ENCODE measurements around the gene FBXL7.

FBXL7 gene

DNA sequence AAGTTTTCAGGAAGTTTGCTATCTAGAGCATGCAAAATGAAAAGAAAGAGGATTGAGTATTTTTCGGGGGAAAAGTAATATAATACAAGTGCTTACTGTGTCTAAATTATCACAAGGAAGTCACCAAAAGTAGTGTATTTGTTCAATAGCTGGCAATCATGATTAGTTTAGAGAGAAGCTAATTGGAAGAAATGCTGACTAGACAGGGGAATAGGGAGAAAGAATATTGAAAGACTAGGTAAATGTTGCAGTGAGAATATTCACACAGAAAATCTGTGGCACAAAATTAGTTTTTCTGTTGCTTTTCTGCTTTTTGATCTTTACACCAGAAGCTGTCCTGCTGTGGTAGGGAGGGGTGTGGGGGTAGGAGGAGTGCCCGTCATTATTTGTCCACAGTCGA is 440.9 kb downstream of the FBXL7 start:
- TF ChIP-seq, protein P1, sequence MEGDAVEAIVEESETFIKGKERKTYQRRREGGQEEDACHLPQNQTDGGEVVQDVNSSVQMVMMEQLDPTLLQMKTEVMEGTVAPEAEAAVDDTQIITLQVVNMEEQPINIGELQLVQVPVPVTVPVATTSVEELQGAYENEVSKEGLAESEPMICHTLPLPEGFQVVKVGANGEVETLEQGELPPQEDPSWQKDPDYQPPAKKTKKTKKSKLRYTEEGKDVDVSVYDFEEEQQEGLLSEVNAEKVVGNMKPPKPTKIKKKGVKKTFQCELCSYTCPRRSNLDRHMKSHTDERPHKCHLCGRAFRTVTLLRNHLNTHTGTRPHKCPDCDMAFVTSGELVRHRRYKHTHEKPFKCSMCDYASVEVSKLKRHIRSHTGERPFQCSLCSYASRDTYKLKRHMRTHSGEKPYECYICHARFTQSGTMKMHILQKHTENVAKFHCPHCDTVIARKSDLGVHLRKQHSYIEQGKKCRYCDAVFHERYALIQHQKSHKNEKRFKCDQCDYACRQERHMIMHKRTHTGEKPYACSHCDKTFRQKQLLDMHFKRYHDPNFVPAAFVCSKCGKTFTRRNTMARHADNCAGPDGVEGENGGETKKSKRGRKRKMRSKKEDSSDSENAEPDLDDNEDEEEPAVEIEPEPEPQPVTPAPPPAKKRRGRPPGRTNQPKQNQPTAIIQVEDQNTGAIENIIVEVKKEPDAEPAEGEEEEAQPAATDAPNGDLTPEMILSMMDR (IDR thresholded peaks at IDR 0.05; ENCODE audit: insufficient read depth, low read depth, low read length, missing control alignments), result no peak
- DNase-seq (ENCODE audit: low read depth), result no peak
- H3K4me3 ChIP-seq (ENCODE audit: low read depth, low read length), result no peak overlapping the region

DNA sequence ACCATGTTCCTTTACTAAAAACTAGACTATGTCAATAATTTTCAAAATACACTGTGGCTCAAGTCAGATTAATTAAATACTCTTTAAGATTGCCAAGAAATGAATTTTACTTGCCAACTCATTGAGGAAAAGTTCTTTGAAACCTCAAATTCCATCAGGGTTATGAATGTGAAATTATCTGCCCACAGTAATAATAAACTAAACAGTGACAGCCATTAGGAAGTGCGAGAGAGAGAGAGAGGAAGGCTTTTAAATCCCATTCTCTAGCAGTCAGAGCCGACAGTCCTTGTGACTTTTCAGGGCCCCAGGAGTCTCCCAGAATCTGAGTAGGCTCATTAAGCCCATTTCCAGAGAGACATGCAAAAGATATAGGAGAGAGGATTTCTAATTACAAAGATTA is 443.5 kb downstream of the FBXL7 start:
- TF ChIP-seq, protein P1 (IDR thresholded peaks at IDR 0.05; ENCODE audit: insufficient read depth, low read depth, low read length, missing control alignments), result no peak
- DNase-seq (ENCODE audit: low read depth), result no peak

DNA sequence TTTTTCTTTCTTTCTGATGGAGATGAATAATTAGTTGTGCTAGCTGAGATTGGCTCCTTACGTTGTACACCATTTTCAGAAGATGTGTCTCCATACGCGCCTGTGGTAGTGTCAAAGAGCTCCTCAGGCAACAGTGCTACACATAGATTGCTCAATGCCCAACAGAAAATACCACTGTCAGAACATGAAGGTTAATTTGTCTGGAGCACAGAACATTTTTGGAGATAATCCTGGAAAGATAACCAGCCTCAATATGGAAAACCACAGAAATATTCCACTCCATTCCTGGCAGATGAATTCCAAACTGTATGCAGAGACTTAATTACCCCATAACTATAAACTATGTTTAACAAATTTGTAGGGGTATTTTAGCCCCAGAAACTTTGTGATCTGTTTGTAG is 446.0 kb downstream of the FBXL7 start:
- DNase-seq (ENCODE audit: low read depth), result no peak
- H3K4me3 ChIP-seq (ENCODE audit: low read depth, low read length), result no peak overlapping the region
- TF ChIP-seq, protein P1 (IDR thresholded peaks at IDR 0.05; ENCODE audit: insufficient read depth, low read depth, low read length, missing control alignments), result no peak

More for the DNA sequence above, 443.5 kb downstream of the FBXL7 start:
- no peak overlapping the region for H3K4me3 ChIP-seq (ENCODE audit: low read depth, low read length)

DNA sequence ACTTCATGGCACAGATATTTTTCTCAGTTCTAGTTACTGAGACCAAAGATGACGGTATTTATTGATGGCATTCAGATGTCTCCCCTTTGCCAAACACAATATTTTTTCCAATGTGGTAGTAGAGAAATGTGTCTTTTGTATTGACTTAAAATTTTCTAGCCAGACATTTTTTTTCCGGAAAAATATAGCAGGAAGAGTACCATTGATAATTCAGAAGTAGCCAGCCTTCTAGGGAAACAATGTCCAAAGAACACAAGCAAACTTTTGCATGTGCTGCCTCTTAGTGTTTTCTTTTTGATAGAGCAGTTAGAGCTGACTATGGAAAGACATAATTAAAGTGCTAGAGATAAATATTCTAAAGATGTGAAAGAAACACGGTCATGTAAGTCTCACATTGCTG is 448.2 kb downstream of the FBXL7 start:
- no peak for DNase-seq (ENCODE audit: low read depth)
- H3K4me3 ChIP-seq (ENCODE audit: low read depth, low read length), result no peak overlapping the region
- TF ChIP-seq, protein P1 (IDR thresholded peaks at IDR 0.05; ENCODE audit: insufficient read depth, low read depth, low read length, missing control alignments), result no peak

DNA sequence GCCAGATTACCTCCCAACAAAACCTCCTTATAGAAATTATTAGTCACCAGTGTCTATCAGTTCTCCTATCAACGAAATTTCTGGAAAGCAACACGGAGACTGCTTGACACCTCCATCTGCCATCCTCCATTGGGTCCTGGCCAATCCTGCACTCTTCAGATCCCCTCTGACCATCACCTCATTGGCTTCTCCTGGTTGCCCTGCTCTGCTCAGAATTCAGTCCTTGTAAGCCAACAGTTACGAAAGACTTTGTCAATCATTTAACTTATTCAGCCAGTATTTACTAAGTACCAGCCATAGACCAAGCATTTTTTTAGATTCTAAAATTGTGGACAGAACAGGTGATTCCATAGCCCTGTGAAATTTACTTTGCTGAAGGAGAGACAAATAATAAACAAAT is 451.1 kb downstream of the FBXL7 start:
- no peak for DNase-seq (ENCODE audit: low read depth)
- TF ChIP-seq, protein P1 (IDR thresholded peaks at IDR 0.05; ENCODE audit: insufficient read depth, low read depth, low read length, missing control alignments), result no peak
- no peak overlapping the region for H3K4me3 ChIP-seq (ENCODE audit: low read depth, low read length)

DNA sequence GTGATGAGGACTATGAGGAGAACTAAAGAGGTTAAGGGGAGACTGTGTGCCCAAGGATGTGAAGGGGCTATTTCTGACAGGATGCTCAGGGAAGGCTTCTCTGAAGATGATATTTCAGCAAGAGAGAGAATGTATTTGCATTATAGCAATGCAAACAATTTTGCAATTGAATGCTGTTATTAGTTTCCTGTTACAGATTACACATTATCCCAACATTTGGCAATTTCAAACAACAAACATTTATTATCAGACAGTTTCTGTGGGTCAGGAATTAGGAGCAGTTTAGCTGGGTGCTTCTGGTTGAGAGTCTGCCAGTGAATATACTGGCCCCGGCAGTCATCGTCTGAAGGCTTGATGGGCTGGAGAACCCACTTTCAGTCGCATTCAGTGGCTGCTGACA is 451.6 kb downstream of the FBXL7 start:
- TF ChIP-seq, protein P1 (IDR thresholded peaks at IDR 0.05; ENCODE audit: insufficient read depth, low read depth, low read length, missing control alignments), result no peak
- DNase-seq (ENCODE audit: low read depth), result no peak
- H3K4me3 ChIP-seq (ENCODE audit: low read depth, low read length), result no peak overlapping the region

DNA sequence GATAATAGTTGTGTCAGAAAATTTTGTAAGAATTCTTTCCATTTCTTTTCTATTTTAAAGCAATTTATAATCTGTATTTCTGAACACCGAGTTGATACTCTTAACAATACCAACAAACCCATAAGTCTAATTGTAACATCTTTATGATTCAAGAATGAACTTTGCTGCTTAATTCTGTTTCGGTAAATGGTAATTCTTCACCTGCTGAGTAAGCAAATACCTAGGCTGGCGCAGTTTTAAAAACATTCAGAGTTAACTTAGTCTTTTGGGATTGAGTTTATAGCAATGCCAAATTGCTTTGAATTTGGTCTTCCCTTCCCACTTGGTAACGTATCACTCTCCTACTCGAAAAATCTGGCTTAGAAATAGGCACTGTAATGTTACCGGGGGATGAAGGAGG is 456.6 kb downstream of the FBXL7 start:
- TF ChIP-seq, protein P1 (IDR thresholded peaks at IDR 0.05; ENCODE audit: insufficient read depth, low read depth, low read length, missing control alignments), result no peak
- no peak for DNase-seq (ENCODE audit: low read depth)
- no peak overlapping the region for H3K4me3 ChIP-seq (ENCODE audit: low read depth, low read length)

Data from GM12865 (cell line).